T follicular helper cell (primary cell): ENCODE measurements around the gene SMYD1.

Experiments
- DNase-seq: peaks from one replicate; pipeline ENCODE4 v3.0.0-alpha.2; 2020; ENCODE audit warnings: low read depth

SMYD1 gene

GRCh38 chr2:88122141-88122884 is 54.7 kb downstream of the SMYD1 start:
- no peak for DNase-seq

- no peak for DNase-seq
Measured at GRCh38 chr2:88123164-88123974, 55.7 kb downstream of the SMYD1 start.

- no peak for DNase-seq
Measured at GRCh38 chr2:88123975-88124917, 56.6 kb downstream of the SMYD1 start.

GRCh38 chr2:88125344-88125923 is 57.8 kb downstream of the SMYD1 start:
- no peak for DNase-seq

GRCh38 chr2:88125924-88126771 is 58.5 kb downstream of the SMYD1 start:
- no peak for DNase-seq

GRCh38 chr2:88126772-88127637 is 59.4 kb downstream of the SMYD1 start:
- no peak for DNase-seq

GRCh38 chr2:88127638-88127887 is 59.9 kb downstream of the SMYD1 start:
- no peak for DNase-seq

GRCh38 chr2:88127888-88128653 is 60.4 kb downstream of the SMYD1 start, which contains the start of gene FABP1:
FABP1 (minus strand) TSS chr2:88128062; CDS start chr2:88128017, 45 bp downstream.
- no peak for DNase-seq

GRCh38 chr2:88128654-88129312 is 61.2 kb downstream of the SMYD1 start:
- no peak for DNase-seq

- no peak for DNase-seq
Measured at GRCh38 chr2:88129313-88129959, 61.8 kb downstream of the SMYD1 start.

GRCh38 chr2:88131201-88131998 is 63.8 kb downstream of the SMYD1 start:
- DNase-seq: no peak

GRCh38 chr2:88131999-88132368 is 64.4 kb downstream of the SMYD1 start:
- DNase-seq: no peak

GRCh38 chr2:88133875-88134274 is 66.2 kb downstream of the SMYD1 start:
- no peak for DNase-seq

GRCh38 chr2:88136817-88137216 is 69.2 kb downstream of the SMYD1 start:
- no peak for DNase-seq

- no peak for DNase-seq
Measured at GRCh38 chr2:88137833-88138232, 70.2 kb downstream of the SMYD1 start.

GRCh38 chr2:88139203-88139702 is 71.6 kb downstream of the SMYD1 start:
- no peak for DNase-seq

GRCh38 chr2:88139804-88140203 is 72.2 kb downstream of the SMYD1 start:
- DNase-seq: no peak
